HG02943 (cell line): Measurements from ENCODE around the gene SGCD.

Experiments used
- ATAC-seq: cut with Tn5 transposase; IDR thresholded peaks from one replicate; pipeline ENCODE4 v1.9.1; 2021; ENCODE audit warnings: mild to moderate bottlenecking, low read depth, moderate library complexity; ENCODE audit not compliant: unreplicated experiment

SGCD gene

GRCh38 chr5:156446526-156446925 is 119.6 kb downstream of the SGCD start:
- no peak for ATAC-seq

GRCh38 chr5:156450778-156451177 is 123.8 kb downstream of the SGCD start:
- ATAC-seq = no peak

GRCh38 chr5:156451505-156451904 is 124.5 kb downstream of the SGCD start:
- no peak for ATAC-seq

GRCh38 chr5:156456857-156457256 is 129.9 kb downstream of the SGCD start:
- ATAC-seq = no peak

- ATAC-seq = no peak
Observed at GRCh38 chr5:156459812-156460385, 132.9 kb downstream of the SGCD start.

- ATAC-seq = no peak
Observed at GRCh38 chr5:156460471-156460870, 133.5 kb downstream of the SGCD start.

- no peak for ATAC-seq
Observed at GRCh38 chr5:156466871-156467270, 139.9 kb downstream of the SGCD start.

GRCh38 chr5:156469636-156470035 is 142.7 kb downstream of the SGCD start:
- ATAC-seq = no peak

- no peak for ATAC-seq
Observed at GRCh38 chr5:156471893-156472292, 144.9 kb downstream of the SGCD start.

- ATAC-seq = no peak
Observed at GRCh38 chr5:156473269-156473908, 146.4 kb downstream of the SGCD start.

- ATAC-seq = no peak
Observed at GRCh38 chr5:156474251-156474650, 147.3 kb downstream of the SGCD start.

- ATAC-seq = no peak
Observed at GRCh38 chr5:156475182-156476157, 148.5 kb downstream of the SGCD start.

GRCh38 chr5:156476158-156476551 is 149.2 kb downstream of the SGCD start:
- no peak for ATAC-seq

- no peak for ATAC-seq
Observed at GRCh38 chr5:156476678-156477077, 149.7 kb downstream of the SGCD start.

GRCh38 chr5:156477196-156477595 is 150.2 kb downstream of the SGCD start:
- ATAC-seq = no peak

GRCh38 chr5:156479849-156480248 is 152.9 kb downstream of the SGCD start:
- no peak for ATAC-seq

GRCh38 chr5:156481741-156482140 is 154.8 kb downstream of the SGCD start:
- ATAC-seq = no peak

GRCh38 chr5:156482818-156483217 is 155.9 kb downstream of the SGCD start:
- ATAC-seq = no peak

- no peak for ATAC-seq
Observed at GRCh38 chr5:156486394-156487238, 159.7 kb downstream of the SGCD start.

GRCh38 chr5:156491766-156492165 is 164.8 kb downstream of the SGCD start:
- no peak for ATAC-seq
